ENCODE measurements around the gene ITGB2.

- no peak for TF ChIP-seq CTCF (conservative IDR thresholded peaks at IDR 0.05 in 1 of 2, IDR thresholded peaks at IDR 0.05 in 1 of 2; ENCODE audit: low read depth in 1 of 2, low read length in 2 of 2)
- TF ChIP-seq EZH2 (IDR thresholded peaks at IDR 0.05; ENCODE audit: low read length, missing control alignments) = no peak
Measured at GRCh38 chr21:44848821-44849521, 71.7 kb downstream of the ITGB2 start.

Data from fibroblast of lung (primary cell).